ENCODE measurements around the gene CTNNBL1.

The CTNNBL1 gene

DNA sequence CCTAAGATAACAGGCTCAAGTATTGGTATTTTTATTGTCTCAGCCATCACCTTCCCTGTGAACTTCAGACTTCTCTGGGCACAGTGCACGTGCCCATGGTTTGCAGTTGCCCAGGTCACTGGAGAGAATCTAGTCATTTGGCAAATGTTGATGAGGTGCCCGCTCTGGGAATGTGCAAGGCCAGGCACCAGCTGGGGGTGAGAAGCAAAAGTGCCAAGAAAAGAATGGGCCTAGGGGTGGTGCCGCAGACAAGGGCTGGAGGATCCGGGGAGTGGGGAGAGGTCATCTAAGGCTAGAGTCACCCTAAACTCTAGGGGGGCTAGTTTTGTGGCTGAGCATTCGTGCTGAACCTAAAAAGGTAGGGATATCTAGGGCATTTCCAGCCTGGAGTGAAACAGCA, 152.0 kb downstream of the CTNNBL1 start:
- H2BK120ac ChIP-seq (ENCODE audit: low read depth, low read length), result no peak overlapping the region
- H3K9ac ChIP-seq (ENCODE audit: low read length), result no peak overlapping the region
- H2BK15ac ChIP-seq (replicated peaks; ENCODE audit: low read depth), result no peak overlapping the region
- peak overlapping the region; percentile 43 for H3K56ac ChIP-seq (ENCODE audit: low read length)
- no peaks in the 10 kb centered on the region for H3K79me2 ChIP-seq (ENCODE audit: control insufficient read depth, insufficient read depth, low read length)
- H3K27me3 ChIP-seq (ENCODE audit: insufficient read depth, low read length, poor library complexity), result no peaks in the 10 kb centered on the region
- no peak overlapping the region for H3K4me2 ChIP-seq (ENCODE audit: low read length)
- H2BK5ac ChIP-seq (ENCODE audit: low read length), result peak overlapping the region; percentile 12
- no peak overlapping the region for H4K5ac ChIP-seq (ENCODE audit: low read length)
- H3K36me3 ChIP-seq (ENCODE audit: control insufficient read depth, insufficient read depth, low read length), result no peaks in the 10 kb centered on the region
- H2AK5ac ChIP-seq (ENCODE audit: low read length), result no peak overlapping the region
- peaks cover 12% of the 10 kb centered on the region for H3K4me1 ChIP-seq (ENCODE audit: control insufficient read depth, low read depth, low read length)
- no peak for DNase-seq
- no peak overlapping the region for H3K18ac ChIP-seq (ENCODE audit: low read length)
- WGBS (ENCODE audit: extremely low coverage, insufficient coverage, low lambda C conversion rate), result no CpG with 5 or more reads among the region's 5 CpGs
- H3K4ac ChIP-seq (ENCODE audit: low read depth, low read length), result no peak overlapping the region
- no peak overlapping the region for H3K4me3 ChIP-seq (ENCODE audit: low read length)
- no peak overlapping the region for H4K8ac ChIP-seq (ENCODE audit: low read depth, low read length)
- H3K27ac ChIP-seq (ENCODE audit: low read depth, low read length), result no peak overlapping the region
- H3K79me1 ChIP-seq (ENCODE audit: low read length), result no peaks in the 10 kb centered on the region
- H3K23ac ChIP-seq (ENCODE audit: low read length), result no peak overlapping the region

DNA sequence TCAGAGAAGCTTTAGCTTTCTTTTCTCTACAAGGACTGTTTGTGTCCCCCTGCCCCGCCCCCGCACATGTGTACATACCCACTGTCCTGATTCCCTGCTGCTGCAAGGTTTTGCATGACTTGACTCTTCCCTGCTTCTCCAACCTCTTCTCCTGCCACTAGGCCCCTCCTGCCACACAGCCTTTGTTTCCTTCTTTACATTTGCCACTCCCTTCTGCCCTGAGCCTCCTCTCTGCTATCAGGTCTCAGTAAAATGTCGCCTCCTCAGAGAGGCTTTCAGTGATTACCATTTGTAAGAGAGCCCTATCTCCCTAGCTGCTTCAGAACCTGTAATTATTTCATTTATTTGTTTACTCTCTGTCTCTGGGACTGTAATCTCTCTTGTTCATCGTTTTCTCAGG, 152.7 kb downstream of the CTNNBL1 start:
- H3K4me3 ChIP-seq (ENCODE audit: low read length), result no peak overlapping the region
- H3K4ac ChIP-seq (ENCODE audit: low read depth, low read length), result no peak overlapping the region
- no peak overlapping the region for H2BK120ac ChIP-seq (ENCODE audit: low read depth, low read length)
- no peak overlapping the region for H3K4me2 ChIP-seq (ENCODE audit: low read length)
- H2AK5ac ChIP-seq (ENCODE audit: low read length), result no peak overlapping the region
- no peak overlapping the region for H2BK5ac ChIP-seq (ENCODE audit: low read length)
- no CpG with 5 or more reads among the region's 4 CpGs for WGBS (ENCODE audit: extremely low coverage, insufficient coverage, low lambda C conversion rate)
- H3K79me2 ChIP-seq (ENCODE audit: control insufficient read depth, insufficient read depth, low read length), result no peaks in the 10 kb centered on the region
- H3K18ac ChIP-seq (ENCODE audit: low read length), result no peak overlapping the region
- H3K36me3 ChIP-seq (ENCODE audit: control insufficient read depth, insufficient read depth, low read length), result no peaks in the 10 kb centered on the region
- H4K8ac ChIP-seq (ENCODE audit: low read depth, low read length), result no peak overlapping the region
- H4K5ac ChIP-seq (ENCODE audit: low read length), result no peak overlapping the region
- DNase-seq, result peak; percentile 58
- no peak overlapping the region for H3K9ac ChIP-seq (ENCODE audit: low read length)
- no peak overlapping the region for H3K27ac ChIP-seq (ENCODE audit: low read depth, low read length)
- H3K79me1 ChIP-seq (ENCODE audit: low read length), result no peaks in the 10 kb centered on the region
- no peak overlapping the region for H2BK15ac ChIP-seq (replicated peaks; ENCODE audit: low read depth)
- no peaks in the 10 kb centered on the region for H3K27me3 ChIP-seq (ENCODE audit: insufficient read depth, low read length, poor library complexity)
- H3K56ac ChIP-seq (ENCODE audit: low read length), result peak overlapping the region; percentile 17
- H3K23ac ChIP-seq (ENCODE audit: low read length), result no peak overlapping the region
- peaks cover 12% of the 10 kb centered on the region for H3K4me1 ChIP-seq (ENCODE audit: control insufficient read depth, low read depth, low read length)

DNA sequence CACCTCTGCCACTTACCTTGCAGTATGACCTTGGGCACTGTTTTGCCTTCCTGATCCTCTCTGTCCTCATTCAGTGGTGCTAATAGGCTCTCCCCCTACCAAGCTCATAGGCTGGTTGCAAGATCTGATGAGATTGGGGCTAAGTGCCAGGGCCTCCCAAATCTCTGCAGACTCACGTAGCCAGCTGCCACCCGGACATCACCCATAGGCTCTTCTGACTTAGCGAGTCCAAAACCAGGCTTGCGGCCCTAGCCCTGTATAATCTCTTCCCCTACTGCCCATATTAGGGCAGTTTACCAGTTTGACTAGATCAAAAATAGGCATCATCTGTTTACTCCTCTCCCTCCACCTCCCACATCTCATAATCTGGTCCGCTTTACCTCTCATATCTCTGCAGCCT, 154.9 kb downstream of the CTNNBL1 start:
- WGBS (ENCODE audit: extremely low coverage, insufficient coverage, low lambda C conversion rate), result no CpG with 5 or more reads among the region's 5 CpGs
- Histone ChIP-seq H3K56ac (ENCODE audit: low read length) (no peak overlapping the region), H2BK120ac (ENCODE audit: low read depth, low read length) (no peak overlapping the region), H3K4me1 (ENCODE audit: control insufficient read depth, low read depth, low read length) (peaks cover 12% of the 10 kb centered on the region), H4K8ac (ENCODE audit: low read depth, low read length) (no peak overlapping the region), H2AK5ac (ENCODE audit: low read length) (no peak overlapping the region), H3K4me3 (ENCODE audit: low read length) (no peak overlapping the region), H3K27ac (ENCODE audit: low read depth, low read length) (no peak overlapping the region), H3K23ac (ENCODE audit: low read length) (no peak overlapping the region), H2BK5ac (ENCODE audit: low read length) (no peak overlapping the region), H3K18ac (ENCODE audit: low read length) (no peak overlapping the region), H3K4me2 (ENCODE audit: low read length) (no peak overlapping the region), H3K79me2 (ENCODE audit: control insufficient read depth, insufficient read depth, low read length) (no peaks in the 10 kb centered on the region), H3K79me1 (ENCODE audit: low read length) (no peaks in the 10 kb centered on the region), H3K9ac (ENCODE audit: low read length) (no peak overlapping the region), H2BK15ac (replicated peaks; ENCODE audit: low read depth) (no peak overlapping the region), H4K5ac (ENCODE audit: low read length) (no peak overlapping the region), H3K4ac (ENCODE audit: low read depth, low read length) (no peak overlapping the region), H3K36me3 (ENCODE audit: control insufficient read depth, insufficient read depth, low read length) (no peaks in the 10 kb centered on the region), H3K27me3 (ENCODE audit: insufficient read depth, low read length, poor library complexity) (no peaks in the 10 kb centered on the region)
- DNase-seq, result no peak

DNA sequence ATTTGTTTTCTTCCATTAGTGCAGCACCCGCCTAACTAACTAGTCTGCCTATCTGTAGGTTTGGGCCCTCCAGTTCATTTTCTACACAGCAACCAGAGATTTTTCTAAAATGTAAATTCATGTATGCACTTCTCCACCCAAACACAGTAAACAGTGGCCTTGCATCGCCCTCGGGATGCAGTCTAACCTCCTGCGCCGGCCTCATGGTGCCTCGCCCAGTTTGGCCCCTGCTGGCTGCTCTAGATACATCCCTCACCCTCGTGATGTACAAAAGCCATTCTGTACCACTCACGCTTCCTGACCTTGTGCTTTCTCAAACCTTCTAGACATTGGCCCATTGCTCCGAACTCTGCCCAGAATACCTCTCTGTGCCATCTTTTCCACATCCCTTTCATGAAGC, 155.3 kb downstream of the CTNNBL1 start:
- Histone ChIP-seq H3K56ac (ENCODE audit: low read length) (no peak overlapping the region), H3K27ac (ENCODE audit: low read depth, low read length) (no peak overlapping the region), H3K9ac (ENCODE audit: low read length) (no peak overlapping the region), H3K4me2 (ENCODE audit: low read length) (no peak overlapping the region), H2BK120ac (ENCODE audit: low read depth, low read length) (no peak overlapping the region), H3K4me1 (ENCODE audit: control insufficient read depth, low read depth, low read length) (peaks cover 12% of the 10 kb centered on the region), H3K27me3 (ENCODE audit: insufficient read depth, low read length, poor library complexity) (no peaks in the 10 kb centered on the region), H2AK5ac (ENCODE audit: low read length) (no peak overlapping the region), H2BK5ac (ENCODE audit: low read length) (no peak overlapping the region), H3K18ac (ENCODE audit: low read length) (no peak overlapping the region), H3K36me3 (ENCODE audit: control insufficient read depth, insufficient read depth, low read length) (no peaks in the 10 kb centered on the region), H3K79me1 (ENCODE audit: low read length) (no peaks in the 10 kb centered on the region), H3K23ac (ENCODE audit: low read length) (no peak overlapping the region), H3K79me2 (ENCODE audit: control insufficient read depth, insufficient read depth, low read length) (no peaks in the 10 kb centered on the region), H3K4ac (ENCODE audit: low read depth, low read length) (no peak overlapping the region), H2BK15ac (replicated peaks; ENCODE audit: low read depth) (no peak overlapping the region), H3K4me3 (ENCODE audit: low read length) (no peak overlapping the region), H4K8ac (ENCODE audit: low read depth, low read length) (no peak overlapping the region), H4K5ac (ENCODE audit: low read length) (no peak overlapping the region)
- no CpG with 5 or more reads among the region's 9 CpGs for WGBS (ENCODE audit: extremely low coverage, insufficient coverage, low lambda C conversion rate)
- DNase-seq, result no peak

DNA sequence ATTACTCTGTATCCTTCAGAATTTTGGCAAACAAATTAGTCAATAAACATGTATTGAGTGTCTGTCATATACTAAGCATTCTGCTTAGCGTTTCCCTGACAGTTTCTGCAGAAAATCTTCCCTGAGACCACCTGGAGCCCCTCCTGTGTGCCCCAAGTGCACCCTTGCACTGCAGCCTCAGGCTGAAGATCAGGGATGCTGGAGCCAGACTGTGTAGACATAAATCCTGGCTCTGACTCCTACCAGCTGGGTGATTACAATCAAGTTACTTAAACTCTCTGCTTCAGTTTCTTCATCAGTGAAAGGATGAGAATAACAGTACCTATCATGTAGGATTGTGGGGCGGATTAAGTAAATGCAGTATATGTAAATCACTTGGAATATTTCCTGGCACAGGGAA, 155.7 kb downstream of the CTNNBL1 start:
- no peak overlapping the region for H2BK5ac ChIP-seq (ENCODE audit: low read length)
- no CpG with 5 or more reads among the region's 2 CpGs for WGBS (ENCODE audit: extremely low coverage, insufficient coverage, low lambda C conversion rate)
- H3K4me2 ChIP-seq (ENCODE audit: low read length), result no peak overlapping the region
- H3K4me1 ChIP-seq (ENCODE audit: control insufficient read depth, low read depth, low read length), result peaks cover 12% of the 10 kb centered on the region
- H3K23ac ChIP-seq (ENCODE audit: low read length), result no peak overlapping the region
- H3K36me3 ChIP-seq (ENCODE audit: control insufficient read depth, insufficient read depth, low read length), result no peaks in the 10 kb centered on the region
- no peaks in the 10 kb centered on the region for H3K79me1 ChIP-seq (ENCODE audit: low read length)
- no peak overlapping the region for H2AK5ac ChIP-seq (ENCODE audit: low read length)
- H3K9ac ChIP-seq (ENCODE audit: low read length), result no peak overlapping the region
- H3K27ac ChIP-seq (ENCODE audit: low read depth, low read length), result no peak overlapping the region
- DNase-seq, result no peak
- H3K79me2 ChIP-seq (ENCODE audit: control insufficient read depth, insufficient read depth, low read length), result no peaks in the 10 kb centered on the region
- no peaks in the 10 kb centered on the region for H3K27me3 ChIP-seq (ENCODE audit: insufficient read depth, low read length, poor library complexity)
- H3K56ac ChIP-seq (ENCODE audit: low read length), result no peak overlapping the region
- H4K5ac ChIP-seq (ENCODE audit: low read length), result no peak overlapping the region
- no peak overlapping the region for H3K18ac ChIP-seq (ENCODE audit: low read length)
- no peak overlapping the region for H2BK120ac ChIP-seq (ENCODE audit: low read depth, low read length)
- no peak overlapping the region for H3K4me3 ChIP-seq (ENCODE audit: low read length)
- H3K4ac ChIP-seq (ENCODE audit: low read depth, low read length), result no peak overlapping the region
- no peak overlapping the region for H2BK15ac ChIP-seq (replicated peaks; ENCODE audit: low read depth)
- H4K8ac ChIP-seq (ENCODE audit: low read depth, low read length), result no peak overlapping the region

DNA sequence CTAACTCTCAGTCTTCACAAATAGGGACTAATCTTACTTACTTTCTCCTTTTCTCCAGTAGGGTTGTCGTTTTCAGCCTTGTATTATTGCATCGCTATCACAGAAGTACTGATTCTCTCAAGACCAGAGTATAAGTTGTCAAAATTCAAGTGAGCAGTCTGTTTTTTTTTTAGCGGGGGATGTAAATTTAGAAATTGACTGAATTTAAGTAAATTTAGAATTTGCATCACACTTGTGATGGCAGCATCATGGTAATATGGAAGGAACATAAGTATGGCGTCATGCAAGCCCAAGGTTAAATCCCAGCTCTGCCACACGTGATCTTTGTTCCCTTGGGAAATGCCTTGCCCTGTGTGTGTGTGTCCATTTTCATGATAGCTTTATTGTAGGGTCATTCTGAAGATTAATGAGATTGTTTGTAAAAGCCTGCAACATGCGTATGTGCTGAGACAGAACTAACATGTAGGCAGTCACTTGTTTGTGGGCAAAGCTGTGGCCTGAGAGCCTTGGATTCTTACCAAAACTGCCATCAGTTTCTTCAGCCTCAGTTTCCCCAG, 156.3 kb downstream of the CTNNBL1 start:
- Histone ChIP-seq H3K79me1 (ENCODE audit: low read length) (no peaks in the 10 kb centered on the region), H3K79me2 (ENCODE audit: control insufficient read depth, insufficient read depth, low read length) (no peaks in the 10 kb centered on the region), H3K23ac (ENCODE audit: low read length) (no peak overlapping the region), H3K36me3 (ENCODE audit: control insufficient read depth, insufficient read depth, low read length) (no peaks in the 10 kb centered on the region), H3K4ac (ENCODE audit: low read depth, low read length) (no peak overlapping the region), H3K27me3 (ENCODE audit: insufficient read depth, low read length, poor library complexity) (no peaks in the 10 kb centered on the region), H3K4me2 (ENCODE audit: low read length) (no peak overlapping the region), H2BK5ac (ENCODE audit: low read length) (no peak overlapping the region), H4K5ac (ENCODE audit: low read length) (no peak overlapping the region), H3K18ac (ENCODE audit: low read length) (no peak overlapping the region), H3K4me3 (ENCODE audit: low read length) (no peak overlapping the region), H3K56ac (ENCODE audit: low read length) (no peak overlapping the region), H2BK120ac (ENCODE audit: low read depth, low read length) (no peak overlapping the region), H3K27ac (ENCODE audit: low read depth, low read length) (no peak overlapping the region), H4K8ac (ENCODE audit: low read depth, low read length) (no peak overlapping the region), H2AK5ac (ENCODE audit: low read length) (no peak overlapping the region), H3K4me1 (ENCODE audit: control insufficient read depth, low read depth, low read length) (peaks cover 9% of the 10 kb centered on the region), H3K9ac (ENCODE audit: low read length) (no peak overlapping the region), H2BK15ac (replicated peaks; ENCODE audit: low read depth) (no peak overlapping the region)
- WGBS (ENCODE audit: extremely low coverage, insufficient coverage, low lambda C conversion rate), result no CpG with 5 or more reads among the region's 6 CpGs
- DNase-seq, result no peak
